ENCODE measurements around the gene ZCCHC17.

The ZCCHC17 gene

GRCh38 chr1:31401241-31401640 lies 104.4 kb downstream of the ZCCHC17 start:
- no peaks in the 10 kb centered on the region for H3K27me3 ChIP-seq
- H3K4me1 ChIP-seq = peaks cover 7 to 31% (median 19%) of the 10 kb centered on the region in 10 experiments; a peak in 17 of 20 replicates
- no peaks in the 10 kb centered on the region for H3K36me3 ChIP-seq
- H3K27ac ChIP-seq = no peak overlapping the region
- 0 out of 22 replicates have a peak, but pooled peaks cover 0 to 4% (median 0%) of the 10 kb centered on the region in 11 experiments for H3K9me3 ChIP-seq (replicated peaks in 1 of 11)
- H3K4me2 ChIP-seq = no peak overlapping the region
- TF ChIP-seq Cebpa-rat (IDR thresholded peaks at IDR 0.05) = no peak
- no peaks in the 10 kb centered on the region for H4K20me1 ChIP-seq
- no peak overlapping the region for H3K4me3 ChIP-seq
- no peak overlapping the region for H3K9ac ChIP-seq

- H3K36me3 ChIP-seq = no peaks in the 10 kb centered on the region
- H3K4me1 ChIP-seq = peaks cover 0 to 2% (median under 1%) of the 10 kb centered on the region in 10 experiments; a peak in 6 of 20 replicates
- H3K9ac ChIP-seq = no peak overlapping the region
- H4K20me1 ChIP-seq = no peaks in the 10 kb centered on the region; a peak in 1 of 22 replicates
- H3K27me3 ChIP-seq = peaks cover under 1 to 10% (median 5%) of the 10 kb centered on the region in 11 experiments; a peak in 17 of 22 replicates
- H3K4me3 ChIP-seq = no peak overlapping the region
- H3K27ac ChIP-seq = no peak overlapping the region
- no peak overlapping the region for H3K4me2 ChIP-seq
- H3K9me3 ChIP-seq (replicated peaks in 1 of 11) = 0 out of 22 replicates have a peak, but pooled peaks cover 0 to 4% (median 0%) of the 10 kb centered on the region in 11 experiments
- no peak for TF ChIP-seq Cebpa-rat (IDR thresholded peaks at IDR 0.05)
Observed at GRCh38 chr1:31405578-31406245, 108.9 kb downstream of the ZCCHC17 start.

- Histone ChIP-seq H3K27me3 (peaks cover 15 to 24% (median 19%) of the 10 kb centered on the region in 11 experiments), H3K9ac (no peak overlapping the region), H3K27ac (no peak overlapping the region), H3K4me1 (peaks cover 0 to 2% (median 1%) of the 10 kb centered on the region in 10 experiments; a peak in 8 of 20 replicates), H3K9me3 (replicated peaks in 1 of 11) (0 out of 22 replicates have a peak, but pooled peaks cover 0 to 4% (median 0%) of the 10 kb centered on the region in 11 experiments), H3K4me3 (no peak overlapping the region), H4K20me1 (peaks cover 0 to 5% (median 0%) of the 10 kb centered on the region in 11 experiments; a peak in 1 of 22 replicates), H3K36me3 (no peaks in the 10 kb centered on the region), H3K4me2 (no peak overlapping the region)
- TF ChIP-seq Cebpa-rat (IDR thresholded peaks at IDR 0.05) = no peak
Observed at GRCh38 chr1:31407029-31407626, 110.3 kb downstream of the ZCCHC17 start.

- Histone ChIP-seq H3K4me1 (peaks cover 4 to 17% (median 15%) of the 10 kb centered on the region in 10 experiments; a peak in 16 of 20 replicates), H3K27ac (no peak overlapping the region), H4K20me1 (peaks cover 0 to 13% (median 0%) of the 10 kb centered on the region in 11 experiments; a peak in 8 of 22 replicates), H3K9me3 (replicated peaks in 1 of 11) (0 out of 22 replicates have a peak, but pooled peaks cover 0 to under 1% (median 0%) of the 10 kb centered on the region in 11 experiments), H3K4me3 (no peak overlapping the region), H3K36me3 (no peaks in the 10 kb centered on the region), H3K4me2 (no peak overlapping the region), H3K9ac (no peak overlapping the region), H3K27me3 (peaks cover 32 to 41% (median 36%) of the 10 kb centered on the region in 11 experiments)
- no peak for TF ChIP-seq Cebpa-rat (IDR thresholded peaks at IDR 0.05)
Observed at GRCh38 chr1:31408788-31409318, 112.0 kb downstream of the ZCCHC17 start.

GRCh38 chr1:31409946-31410858 lies 113.4 kb downstream of the ZCCHC17 start:
- Histone ChIP-seq H3K36me3 (no peaks in the 10 kb centered on the region), H3K9ac (no peak overlapping the region), H3K4me2 (no peak overlapping the region), H3K9me3 (replicated peaks in 1 of 11) (no peaks in the 10 kb centered on the region), H4K20me1 (peaks cover 0 to 26% (median 6%) of the 10 kb centered on the region in 11 experiments; a peak in 12 of 22 replicates), H3K27me3 (peaks cover 45 to 55% (median 49%) of the 10 kb centered on the region in 11 experiments), H3K4me1 (peaks cover 4 to 24% (median 19%) of the 10 kb centered on the region in 10 experiments; a peak in 16 of 20 replicates), H3K4me3 (no peak overlapping the region), H3K27ac (no peak overlapping the region)
- no peak for TF ChIP-seq Cebpa-rat (IDR thresholded peaks at IDR 0.05)

GRCh38 chr1:31410871-31411270 lies 114.0 kb downstream of the ZCCHC17 start:
- Histone ChIP-seq H3K9ac (no peak overlapping the region), H3K4me2 (no peak overlapping the region)
- TF ChIP-seq Cebpa-rat (IDR thresholded peaks at IDR 0.05) = no peak

GRCh38 chr1:31412205-31412604 lies 115.4 kb downstream of the ZCCHC17 start:
- no peak for TF ChIP-seq Cebpa-rat (IDR thresholded peaks at IDR 0.05)
- Histone ChIP-seq H3K27ac (no peak overlapping the region), H3K27me3 (peaks cover 49 to 68% (median 62%) of the 10 kb centered on the region in 11 experiments), H3K36me3 (no peaks in the 10 kb centered on the region), H4K20me1 (peaks cover 0 to 38% (median 6%) of the 10 kb centered on the region in 11 experiments; a peak in 12 of 22 replicates), H3K4me3 (peak overlapping the region in 3 of 10 experiments; percentile 67 to 70 (median 69); a peak in 1 of 20 replicates), H3K4me1 (peaks cover 4 to 27% (median 19%) of the 10 kb centered on the region in 10 experiments; a peak in 17 of 20 replicates), H3K4me2 (peak overlapping the region in 10 of 11 experiments; percentile 91 to 100 (median 100); a peak in 14 of 22 replicates), H3K9ac (no peak overlapping the region), H3K9me3 (replicated peaks in 1 of 11) (no peaks in the 10 kb centered on the region)

More at GRCh38 chr1:31410871-31411270, 114.0 kb downstream of the ZCCHC17 start:
- Histone ChIP-seq H3K36me3 (no peaks in the 10 kb centered on the region), H3K4me3 (no peak overlapping the region), H3K27ac (no peak overlapping the region), H4K20me1 (peaks cover 0 to 33% (median 6%) of the 10 kb centered on the region in 11 experiments; a peak in 12 of 22 replicates), H3K27me3 (peaks cover 49 to 61% (median 56%) of the 10 kb centered on the region in 11 experiments), H3K4me1 (peaks cover 4 to 24% (median 19%) of the 10 kb centered on the region in 10 experiments; a peak in 16 of 20 replicates), H3K9me3 (replicated peaks in 1 of 11) (no peaks in the 10 kb centered on the region)

Data from BLaER1 treated with 17β-estradiol and CSF1 and Interleukin-3, amounts not matched to agents 10 nM and 100 nM (cell line).